GM18511 (cell line): ENCODE measurements around the gene MTUS2.

Experiments used
- ATAC-seq: cut with Tn5 transposase; IDR thresholded peaks from one replicate; pipeline ENCODE4 v1.9.1; 2021; ENCODE audit warnings: mild to moderate bottlenecking, moderate library complexity; ENCODE audit not compliant: unreplicated experiment

Gene MTUS2

GRCh38 chr13:29436721-29437280, 616.7 kb downstream of the MTUS2 start:
- no peak for ATAC-seq

- ATAC-seq, result no peak
Observed at GRCh38 chr13:29438769-29439168, 618.6 kb downstream of the MTUS2 start.

GRCh38 chr13:29439601-29440388, 619.7 kb downstream of the MTUS2 start:
- no peak for ATAC-seq

DNA sequence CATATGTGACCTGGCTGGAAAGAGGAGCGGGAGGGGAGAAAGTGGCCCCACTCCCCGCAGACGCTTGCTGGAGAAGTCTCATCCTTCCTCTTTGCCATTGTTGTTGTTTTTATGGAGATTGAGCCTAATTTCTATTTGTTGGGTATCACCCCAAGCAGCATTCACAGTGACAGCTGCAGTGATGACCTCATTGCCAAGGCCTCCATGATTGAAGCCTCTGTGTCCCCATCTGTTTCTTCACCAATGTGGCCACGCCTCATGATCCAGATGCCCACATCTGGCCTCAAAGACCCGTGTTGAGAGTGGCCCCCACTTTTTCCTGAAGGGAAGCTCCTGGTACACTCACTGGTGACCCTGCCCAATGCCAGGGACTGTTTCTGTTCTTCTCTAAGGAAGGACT, 621.2 kb downstream of the MTUS2 start:
- ATAC-seq, result no peak

GRCh38 chr13:29446016-29446415, 625.9 kb downstream of the MTUS2 start:
- ATAC-seq, result no peak

DNA sequence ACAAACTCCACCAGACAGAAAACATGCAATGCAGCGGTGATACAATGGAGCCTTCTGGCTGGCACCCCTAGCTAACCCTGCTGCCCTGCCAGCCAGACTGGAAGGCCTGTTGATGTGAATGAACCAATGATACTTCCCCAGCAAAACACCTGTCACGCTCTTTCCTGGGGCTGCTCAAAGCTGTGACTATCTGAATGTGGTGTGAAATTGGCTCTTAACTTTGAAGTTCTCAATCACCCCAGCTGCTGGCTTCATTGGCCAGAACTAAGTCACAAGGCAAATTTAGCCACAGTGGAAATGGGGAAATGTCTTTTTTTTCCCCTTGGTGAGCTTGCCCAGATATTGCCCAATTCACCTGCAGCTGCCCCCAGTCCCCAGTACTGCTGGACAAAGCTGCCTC, 628.0 kb downstream of the MTUS2 start:
- ATAC-seq, result no peak

- ATAC-seq, result no peak
Observed at GRCh38 chr13:29449726-29450125, 629.6 kb downstream of the MTUS2 start.

DNA sequence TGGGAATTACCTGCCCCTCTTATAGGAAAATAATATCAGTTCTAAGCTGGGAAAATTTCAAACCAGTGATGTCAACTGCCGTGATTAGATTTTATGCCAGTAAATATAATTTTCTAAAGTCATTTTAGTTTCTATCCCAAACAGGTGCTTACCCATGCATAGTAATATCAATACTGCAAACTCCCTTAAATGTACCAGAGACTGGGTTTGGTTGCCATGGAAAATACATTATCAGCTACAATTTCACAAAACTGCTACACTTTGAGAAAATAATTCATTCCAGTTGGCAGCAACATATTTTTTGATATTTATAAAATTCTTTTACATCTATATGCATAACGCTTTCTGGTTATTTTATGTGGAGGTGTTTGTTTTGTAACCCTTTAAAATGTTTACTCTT, 631.8 kb downstream of the MTUS2 start:
- ATAC-seq, result no peak

- no peak for ATAC-seq
Observed at GRCh38 chr13:29452773-29453616, 632.9 kb downstream of the MTUS2 start.

GRCh38 chr13:29453617-29454011, 633.5 kb downstream of the MTUS2 start:
- ATAC-seq, result no peak

GRCh38 chr13:29454931-29455481, 634.9 kb downstream of the MTUS2 start:
- ATAC-seq, result peak; percentile 60

GRCh38 chr13:29456419-29456818, 636.3 kb downstream of the MTUS2 start:
- no peak for ATAC-seq

DNA sequence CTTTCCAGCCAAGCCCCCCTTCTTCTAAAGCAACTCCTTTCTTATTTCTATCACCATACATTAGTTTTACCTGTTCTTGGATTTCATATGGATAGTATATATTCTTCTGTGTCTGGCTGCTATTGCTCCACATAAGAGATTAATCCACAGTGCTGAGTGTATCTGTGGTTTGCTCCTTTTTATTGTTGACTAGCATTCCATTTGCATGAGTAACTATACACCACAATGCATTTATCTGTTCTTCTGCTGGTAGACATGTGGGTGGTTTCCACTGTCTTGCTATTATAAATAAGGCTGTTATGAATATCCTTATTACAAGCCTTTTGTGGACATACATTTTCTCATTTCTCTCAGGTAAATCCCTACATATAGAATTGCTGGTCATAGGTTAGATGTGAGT, 637.2 kb downstream of the MTUS2 start:
- ATAC-seq, result no peak

GRCh38 chr13:29458419-29458818, 638.3 kb downstream of the MTUS2 start:
- ATAC-seq, result no peak

- ATAC-seq, result no peak
Observed at GRCh38 chr13:29459813-29460355, 639.7 kb downstream of the MTUS2 start.

GRCh38 chr13:29464105-29464679, 644.1 kb downstream of the MTUS2 start:
- ATAC-seq, result no peak

GRCh38 chr13:29465741-29466293, 645.7 kb downstream of the MTUS2 start:
- ATAC-seq, result no peak

- no peak for ATAC-seq
Observed at GRCh38 chr13:29471551-29471950, 651.4 kb downstream of the MTUS2 start.

DNA sequence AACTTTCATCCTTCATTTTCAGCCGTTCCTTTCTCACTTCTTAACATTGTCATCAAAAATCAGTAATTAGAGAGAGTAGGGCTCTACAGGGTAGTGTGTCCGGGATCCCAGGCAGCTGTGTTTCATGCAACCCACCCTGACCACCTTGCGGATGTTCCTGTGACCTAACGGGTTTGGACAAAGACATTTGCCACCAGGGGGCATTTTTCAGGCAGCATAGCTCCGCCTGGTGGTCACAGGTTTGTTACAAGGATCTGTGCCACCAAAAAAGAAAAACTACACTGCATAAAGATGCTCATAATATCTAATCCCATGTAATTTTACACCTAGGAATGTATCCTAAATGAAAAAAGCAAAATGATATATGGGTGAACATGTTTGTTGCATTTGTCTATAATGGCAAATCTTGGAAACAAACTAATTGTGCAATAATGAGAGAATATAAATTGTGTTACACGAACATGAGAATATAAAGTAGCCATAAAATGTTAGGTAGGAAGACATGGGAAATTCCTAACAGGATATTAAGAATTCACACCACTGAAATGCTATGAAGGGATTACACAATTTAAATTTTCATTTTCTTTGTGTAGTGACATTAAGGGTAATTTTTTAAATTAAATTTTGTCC, 652.3 kb downstream of the MTUS2 start:
- no peak for ATAC-seq

GRCh38 chr13:29473166-29473565, 653.0 kb downstream of the MTUS2 start:
- ATAC-seq, result no peak
